Measurements from ENCODE around the gene IFFO2.

- TF ChIP-seq EP300 (IDR thresholded peaks at IDR 0.05; ENCODE audit: borderline replicate concordance): no peak
- no peak for TF ChIP-seq REST (IDR thresholded peaks at IDR 0.05; ENCODE audit: low read depth)
- TF ChIP-seq CEBPB (IDR thresholded peaks at IDR 0.05): no peak
- no peak for TF ChIP-seq ZBTB7A (IDR thresholded peaks at IDR 0.05; ENCODE audit: low read depth)
- TF ChIP-seq TAF1 (IDR thresholded peaks at IDR 0.05; ENCODE audit: low read depth): no peak
Measured at GRCh38 chr1:18927654-18928272, 28.7 kb downstream of the IFFO2 start.

Data from Ishikawa (cell line).